GM18520 (cell line): ENCODE measurements around the gene LAMTOR4.

Experiments used
- ATAC-seq: cut with Tn5 transposase; IDR thresholded peaks from one replicate; pipeline ENCODE4 v1.9.1; 2021; ENCODE audit not compliant: unreplicated experiment

Gene LAMTOR4

GRCh38 chr7:100148559-100149328 lies at the start of gene LAMTOR4:
Gene LAMTOR4, plus strand, starts transcription at chr7:100148918. Its CDS starts 55 bp downstream, at chr7:100148973.
- peak; percentile 99 for ATAC-seq

DNA sequence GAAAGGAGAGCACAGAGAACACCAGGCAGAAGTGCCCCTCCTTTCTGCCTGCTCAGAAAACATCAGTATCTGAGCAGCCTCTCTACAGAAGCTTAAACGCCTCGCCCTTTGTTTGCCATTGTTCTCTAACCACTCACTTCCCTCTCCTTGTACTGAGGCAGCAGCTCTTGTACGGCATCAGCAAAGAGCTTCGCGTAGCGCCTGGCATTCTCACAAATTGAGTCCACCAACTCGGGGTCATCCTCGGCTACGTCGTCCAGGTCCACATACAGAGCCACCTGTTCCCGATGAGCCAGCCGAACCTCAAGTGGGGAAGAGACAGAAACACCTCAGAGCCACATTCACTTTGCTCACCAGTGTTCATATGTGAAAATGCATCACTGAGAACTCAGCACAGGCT lies 49.3 kb upstream of the LAMTOR4 start:
- no peak for ATAC-seq

DNA sequence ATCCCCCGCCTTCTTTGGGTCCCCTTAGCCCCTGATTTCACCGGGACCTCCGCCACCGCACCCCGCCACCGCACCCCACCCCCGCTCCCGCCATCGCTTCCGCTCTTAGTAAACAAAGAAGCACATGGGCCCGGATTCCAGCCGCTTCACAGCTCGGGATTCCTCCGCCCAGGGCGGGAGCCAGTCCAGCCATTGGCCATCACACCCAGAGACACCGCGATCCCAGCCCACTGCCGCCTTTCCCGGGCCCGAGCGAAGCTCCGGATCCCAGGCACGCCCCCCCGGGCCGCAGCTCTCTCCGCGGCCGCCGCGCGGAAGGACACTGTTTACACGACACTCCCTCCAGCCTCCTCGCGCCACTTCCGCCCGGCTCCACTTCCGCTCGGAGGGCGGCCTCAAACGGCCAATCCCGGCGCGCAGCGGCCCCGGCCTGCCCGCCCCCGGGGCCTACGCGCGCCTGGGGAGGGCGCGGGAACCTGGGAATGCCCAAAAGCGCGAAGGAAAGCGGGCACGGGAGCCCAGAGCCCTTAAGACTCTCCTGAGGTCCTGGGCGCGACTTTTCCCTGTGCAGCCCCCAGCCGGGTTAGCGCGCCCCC lies 48.2 kb upstream of the LAMTOR4 start:
- ATAC-seq, result peak; percentile 65

DNA sequence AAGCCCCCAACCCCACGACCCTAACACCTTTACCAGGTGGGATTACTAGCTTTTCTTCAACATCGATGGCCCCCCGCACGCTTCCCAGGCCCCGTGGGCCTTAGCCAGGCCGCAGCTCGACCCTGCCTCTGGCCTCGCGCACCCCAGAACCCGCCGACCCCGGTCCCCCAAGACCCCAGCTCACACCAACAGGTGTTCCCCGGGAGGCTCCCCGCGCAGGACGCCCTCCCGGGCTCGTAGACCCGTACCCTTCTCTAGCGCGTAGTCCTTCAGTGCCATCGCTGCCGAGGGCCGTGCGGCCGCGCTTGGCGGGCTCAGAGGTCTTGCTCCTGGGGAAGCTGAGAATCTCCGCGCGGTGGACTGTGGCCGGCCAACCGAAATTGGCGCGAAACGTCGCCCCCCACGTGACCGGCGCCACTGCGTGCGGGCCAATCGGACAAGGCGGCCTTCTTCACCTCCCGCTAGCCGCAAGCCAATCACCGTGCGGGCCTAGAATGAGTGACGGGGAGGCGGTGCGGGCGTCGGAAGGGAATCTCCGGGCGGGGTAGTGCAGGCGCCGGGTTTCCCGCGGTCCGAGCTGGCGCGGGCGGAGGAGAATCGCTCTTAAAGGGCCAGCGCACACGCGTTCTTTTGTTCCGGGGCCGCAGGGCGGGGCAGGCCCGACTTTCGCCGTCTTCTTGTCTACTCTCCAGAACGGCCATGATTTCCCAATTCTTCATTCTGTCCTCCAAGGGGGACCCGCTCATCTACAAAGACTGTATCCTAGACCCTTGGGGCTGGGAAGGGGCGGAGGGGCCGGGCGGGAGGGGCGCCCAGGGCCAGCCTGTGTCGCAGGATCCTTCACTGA lies 47.5 kb upstream of the LAMTOR4 start, which contains the start of the genes AP4M1 and MCM7:
AP4M1 (plus strand) TSS at position 628 of the 847 bp plus-strand sequence; CDS start at position 700, 72 bp downstream.
MCM7 (minus strand) TSS at position 382 of the 847 bp plus-strand sequence; CDS start at position 279, 103 bp downstream.
- peak; percentile 62 for ATAC-seq

DNA sequence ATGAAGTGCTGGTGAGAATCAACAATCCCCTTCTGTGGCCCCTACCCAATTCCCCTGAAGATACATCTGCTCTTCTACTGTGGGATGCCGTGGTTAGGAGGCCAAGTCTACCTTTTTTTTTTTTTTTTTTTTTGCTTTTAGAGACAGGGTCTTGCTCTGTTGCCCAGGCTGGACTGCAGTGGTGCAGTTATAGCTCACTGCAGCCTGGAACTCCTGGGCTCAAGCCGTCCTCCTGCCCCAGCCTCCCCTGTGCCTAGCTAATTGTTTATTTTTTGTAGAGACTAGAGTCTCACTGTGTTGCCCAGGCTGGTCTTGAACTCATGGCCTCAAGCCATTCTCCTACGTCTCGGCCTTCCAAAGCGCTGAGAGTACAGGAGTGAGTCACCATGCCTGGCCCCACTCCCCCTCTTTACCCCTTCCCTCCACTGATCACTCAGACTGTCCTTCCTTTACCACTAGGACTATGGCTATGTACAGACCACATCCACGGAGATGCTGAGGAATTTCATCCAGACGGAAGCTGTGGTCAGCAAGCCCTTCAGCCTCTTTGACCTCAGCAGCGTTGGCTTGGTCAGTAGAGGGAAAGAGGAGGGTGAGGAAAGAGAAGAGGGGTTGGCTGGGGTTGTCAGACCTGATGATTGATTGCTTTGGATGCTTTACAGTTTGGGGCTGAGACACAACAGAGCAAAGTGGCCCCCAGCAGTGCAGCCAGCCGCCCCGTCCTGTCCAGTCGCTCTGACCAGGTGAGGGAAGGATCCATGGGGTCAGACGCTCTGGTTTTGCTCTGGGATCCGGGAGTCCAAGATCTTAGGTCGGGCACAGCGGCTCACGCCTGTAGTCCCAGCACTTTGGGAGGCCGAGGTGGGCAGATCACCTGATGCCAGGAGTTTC lies 45.5 kb upstream of the LAMTOR4 start:
- no peak for ATAC-seq

GRCh38 chr7:100105534-100105933 lies 43.2 kb upstream of the LAMTOR4 start:
- no peak for ATAC-seq

- ATAC-seq, result no peak
Observed at GRCh38 chr7:100106633-100107032, 42.1 kb upstream of the LAMTOR4 start.

DNA sequence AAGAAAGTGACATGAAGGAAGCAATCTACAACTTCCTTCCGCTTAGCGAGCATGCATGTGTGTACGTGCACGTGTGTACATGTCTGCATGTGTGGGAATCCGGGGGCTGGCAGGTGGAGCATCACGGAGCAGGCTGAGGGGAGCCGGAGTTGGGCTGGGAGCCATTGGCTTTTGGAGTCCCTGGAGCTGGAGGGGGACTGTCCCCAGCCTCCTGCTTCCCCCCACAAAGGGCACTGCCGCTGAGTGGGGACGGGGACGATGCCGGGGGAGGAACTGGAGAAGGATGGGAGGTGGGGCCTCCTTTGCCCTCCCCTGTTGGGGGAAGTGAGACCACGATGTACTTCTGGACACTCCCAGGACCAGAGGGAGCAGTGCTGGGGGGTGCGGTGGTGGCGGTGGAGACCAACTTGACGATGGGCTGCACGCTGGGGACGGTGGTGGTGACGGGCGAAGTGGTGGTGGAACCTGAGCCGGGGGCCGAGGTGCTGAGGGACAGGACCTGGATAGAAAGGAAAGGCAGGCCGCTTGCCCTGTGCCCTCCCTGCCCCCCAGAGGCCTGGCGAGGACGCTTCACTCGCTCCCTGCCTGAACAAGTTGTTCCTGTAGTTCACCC lies 41.5 kb upstream of the LAMTOR4 start:
- ATAC-seq, result no peak

DNA sequence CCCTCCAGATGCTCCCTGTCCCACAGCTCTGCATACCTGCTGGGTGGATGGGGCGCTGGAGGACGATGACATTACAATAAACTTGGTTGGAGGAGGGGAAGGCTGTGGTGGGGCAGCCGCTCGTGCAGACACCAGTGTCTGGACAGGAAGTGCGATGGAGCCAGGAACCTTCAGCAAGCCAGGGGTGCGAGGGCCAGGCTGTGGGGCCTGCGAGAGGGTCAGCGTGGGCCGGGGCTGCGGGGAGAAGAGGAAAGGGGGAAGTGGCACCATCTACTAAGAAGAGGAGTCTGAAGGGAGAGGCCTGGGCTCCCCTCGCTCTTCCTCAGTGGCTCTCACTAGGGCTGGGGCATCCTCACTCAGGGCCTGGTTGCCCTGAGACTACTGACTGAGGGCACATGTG lies 40.8 kb upstream of the LAMTOR4 start:
- ATAC-seq, result no peak

GRCh38 chr7:100109521-100110163 lies 39.1 kb upstream of the LAMTOR4 start:
- ATAC-seq, result no peak

GRCh38 chr7:100111156-100111555 lies 37.6 kb upstream of the LAMTOR4 start:
- ATAC-seq, result no peak

- no peak for ATAC-seq
Observed at GRCh38 chr7:100111914-100112313, 36.8 kb upstream of the LAMTOR4 start.

- ATAC-seq, result no peak
Observed at GRCh38 chr7:100115026-100115425, 33.7 kb upstream of the LAMTOR4 start.

- ATAC-seq, result no peak
Observed at GRCh38 chr7:100118388-100119071, 30.2 kb upstream of the LAMTOR4 start.

DNA sequence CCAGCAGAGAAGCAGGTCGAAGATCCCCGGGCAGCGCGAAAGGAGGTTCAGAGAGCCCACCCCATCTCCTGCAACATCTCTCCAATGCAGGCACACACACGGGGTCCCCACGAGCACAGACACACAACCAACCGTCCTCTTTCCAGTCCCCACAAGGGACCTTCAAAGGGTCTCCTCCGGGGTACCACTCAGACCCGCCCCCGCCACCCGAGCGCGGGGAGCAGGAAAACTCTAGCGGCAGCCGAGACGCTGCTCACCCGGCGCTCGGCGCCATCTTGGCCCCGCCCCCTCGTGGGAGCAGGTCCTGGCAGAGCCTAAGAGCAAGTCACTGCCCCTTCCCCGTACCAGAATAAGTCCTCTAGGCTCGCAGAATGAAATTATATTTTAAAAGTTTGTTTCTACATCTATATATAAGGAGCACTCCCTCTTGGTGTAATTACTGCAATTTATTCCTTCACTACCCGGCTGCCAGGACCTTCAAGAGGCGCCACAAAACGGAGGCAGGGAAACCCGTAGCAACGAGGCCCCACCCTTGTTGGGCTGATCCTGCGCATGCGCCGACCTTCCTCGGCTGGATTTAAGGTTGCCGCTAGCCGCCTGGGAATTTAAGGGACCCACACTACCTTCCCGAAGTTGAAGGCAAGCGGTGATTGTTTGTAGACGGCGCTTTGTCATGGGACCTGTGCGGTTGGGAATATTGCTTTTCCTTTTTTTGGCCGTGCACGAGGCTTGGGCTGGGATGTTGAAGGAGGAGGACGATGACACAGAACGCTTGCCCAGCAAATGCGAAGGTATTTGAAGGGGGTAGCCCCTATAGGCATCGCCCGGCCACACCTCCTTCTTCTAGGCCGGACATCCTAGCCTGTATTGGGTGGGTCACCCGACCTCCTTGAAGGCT lies 29.4 kb upstream of the LAMTOR4 start, which contains the start of the genes CNPY4 and TAF6:
CNPY4 (plus strand) TSS at position 563 of the 898 bp plus-strand sequence; CDS start at position 674, 111 bp downstream.
TAF6 (minus strand) TSS at position 287 of the 898 bp plus-strand sequence. CDS start 5,149 bp downstream, outside the sequence.
- peak; percentile 72 for ATAC-seq

DNA sequence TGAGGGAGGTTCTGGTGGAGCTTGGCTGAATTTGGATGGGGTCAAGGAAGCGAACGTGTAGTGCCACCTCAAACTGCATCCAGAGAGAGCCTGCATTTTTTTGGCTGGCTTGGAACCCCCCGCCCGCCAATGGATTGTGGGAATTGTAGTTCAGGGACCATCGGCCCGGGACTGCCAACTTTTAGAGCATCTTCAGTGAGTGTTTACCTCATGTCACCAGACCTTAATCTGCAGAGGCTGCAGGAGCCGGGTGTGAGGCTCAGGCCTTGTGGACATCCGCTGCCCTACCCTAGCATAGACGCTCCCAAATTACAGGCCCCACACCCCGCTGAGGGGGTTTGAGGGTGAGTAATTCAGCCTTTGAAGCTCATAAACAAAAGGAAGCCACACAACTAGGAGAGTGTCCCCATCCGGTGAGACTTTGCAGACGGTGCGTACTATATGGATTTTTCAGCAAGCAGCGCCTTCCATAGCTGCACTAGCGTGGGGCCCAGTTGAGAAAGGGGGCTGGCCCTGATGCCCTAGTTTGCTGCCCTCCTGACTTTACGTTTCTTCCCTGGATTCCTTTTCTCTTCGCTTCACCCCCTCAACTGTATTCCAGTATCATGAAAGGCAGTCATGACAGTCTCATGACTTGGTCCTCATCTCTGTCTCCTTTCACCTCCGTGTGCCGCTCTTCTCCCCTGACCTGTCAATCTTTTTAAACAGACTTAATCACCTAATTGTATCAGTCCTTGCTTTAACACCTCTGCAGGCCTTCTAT lies 28.6 kb upstream of the LAMTOR4 start:
- ATAC-seq, result peak; percentile 8

- no peak for ATAC-seq
Observed at GRCh38 chr7:100120733-100121036, 28.0 kb upstream of the LAMTOR4 start.
